A673 (cell line): Measurements from ENCODE around the gene ZC3H18.

Experiments used
- EZH2 ChIP-seq: fragments of 200-600 bp; sonication (generic); IDR thresholded peaks from 2 replicates; pipeline ENCODE4 v1.6.1; 2017; ENCODE audit warnings: borderline replicate concordance, low read depth, mild to moderate bottlenecking, mixed read lengths, antibody characterized with exemption, low read length; ENCODE audit not compliant: poor library complexity, severe bottlenecking
- TF ChIP-seq, protein P1 (sequence below): fragments of 300-800, 200-600 bp; sonication (generic); conservative IDR thresholded peaks from 2 replicates; pipeline ENCODE4 v1.5.1; 2017; ENCODE audit warnings: low read depth, mild to moderate bottlenecking, antibody characterized with exemption, low read length, moderate library complexity, mixed read lengths

DNA sequence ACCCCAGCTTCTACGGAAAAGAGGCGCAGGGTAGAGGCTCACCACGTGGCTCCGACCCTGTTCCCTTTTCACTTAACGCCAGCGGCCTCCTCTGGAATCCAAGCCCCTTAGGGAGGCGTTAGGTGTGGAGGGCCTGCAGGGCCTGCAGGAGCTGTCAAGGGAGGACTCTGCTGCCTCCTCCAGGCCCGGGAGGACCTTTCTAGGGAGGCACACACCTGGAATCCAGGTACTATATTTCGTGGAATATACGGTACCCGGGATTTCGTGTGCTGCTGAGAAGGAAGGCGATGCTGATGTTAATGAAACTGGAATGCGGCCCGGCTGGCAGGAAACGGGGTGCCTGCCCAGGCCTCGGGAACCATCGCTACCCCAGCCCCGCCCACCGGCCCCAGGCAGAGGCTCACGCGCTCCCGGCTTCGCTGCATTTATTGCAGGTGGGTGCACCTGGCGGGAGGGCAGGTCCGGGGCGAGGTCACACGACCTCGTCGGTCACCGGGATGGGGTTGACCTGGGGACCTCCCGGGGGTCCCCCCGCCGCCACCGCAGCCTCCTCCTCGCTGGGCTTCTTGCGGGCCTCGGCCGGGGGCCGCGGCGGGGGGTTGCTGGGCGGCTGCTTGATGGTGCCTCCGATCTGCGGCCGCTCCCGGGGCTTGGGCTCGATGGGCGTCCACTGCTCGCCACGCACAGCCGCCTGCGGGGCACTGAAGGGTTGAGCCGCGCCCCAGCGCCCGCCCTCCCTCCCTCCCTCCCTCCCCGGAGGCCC lies 72.9 kb downstream of the ZC3H18 start:
- TF ChIP-seq, protein P1, sequence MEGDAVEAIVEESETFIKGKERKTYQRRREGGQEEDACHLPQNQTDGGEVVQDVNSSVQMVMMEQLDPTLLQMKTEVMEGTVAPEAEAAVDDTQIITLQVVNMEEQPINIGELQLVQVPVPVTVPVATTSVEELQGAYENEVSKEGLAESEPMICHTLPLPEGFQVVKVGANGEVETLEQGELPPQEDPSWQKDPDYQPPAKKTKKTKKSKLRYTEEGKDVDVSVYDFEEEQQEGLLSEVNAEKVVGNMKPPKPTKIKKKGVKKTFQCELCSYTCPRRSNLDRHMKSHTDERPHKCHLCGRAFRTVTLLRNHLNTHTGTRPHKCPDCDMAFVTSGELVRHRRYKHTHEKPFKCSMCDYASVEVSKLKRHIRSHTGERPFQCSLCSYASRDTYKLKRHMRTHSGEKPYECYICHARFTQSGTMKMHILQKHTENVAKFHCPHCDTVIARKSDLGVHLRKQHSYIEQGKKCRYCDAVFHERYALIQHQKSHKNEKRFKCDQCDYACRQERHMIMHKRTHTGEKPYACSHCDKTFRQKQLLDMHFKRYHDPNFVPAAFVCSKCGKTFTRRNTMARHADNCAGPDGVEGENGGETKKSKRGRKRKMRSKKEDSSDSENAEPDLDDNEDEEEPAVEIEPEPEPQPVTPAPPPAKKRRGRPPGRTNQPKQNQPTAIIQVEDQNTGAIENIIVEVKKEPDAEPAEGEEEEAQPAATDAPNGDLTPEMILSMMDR: no peak
- TF ChIP-seq EZH2: no peak
